Measurements from ENCODE around the gene MYO6. TPM values are rescaled to one million over a fixed set of nuclear protein-coding genes. Genes with fewer than 3 reads are reported as not detected.

Gene MYO6
- total RNA-seq, 2 experiments from 2014 or later = 0.85 to 1.1 TPM

DNA sequence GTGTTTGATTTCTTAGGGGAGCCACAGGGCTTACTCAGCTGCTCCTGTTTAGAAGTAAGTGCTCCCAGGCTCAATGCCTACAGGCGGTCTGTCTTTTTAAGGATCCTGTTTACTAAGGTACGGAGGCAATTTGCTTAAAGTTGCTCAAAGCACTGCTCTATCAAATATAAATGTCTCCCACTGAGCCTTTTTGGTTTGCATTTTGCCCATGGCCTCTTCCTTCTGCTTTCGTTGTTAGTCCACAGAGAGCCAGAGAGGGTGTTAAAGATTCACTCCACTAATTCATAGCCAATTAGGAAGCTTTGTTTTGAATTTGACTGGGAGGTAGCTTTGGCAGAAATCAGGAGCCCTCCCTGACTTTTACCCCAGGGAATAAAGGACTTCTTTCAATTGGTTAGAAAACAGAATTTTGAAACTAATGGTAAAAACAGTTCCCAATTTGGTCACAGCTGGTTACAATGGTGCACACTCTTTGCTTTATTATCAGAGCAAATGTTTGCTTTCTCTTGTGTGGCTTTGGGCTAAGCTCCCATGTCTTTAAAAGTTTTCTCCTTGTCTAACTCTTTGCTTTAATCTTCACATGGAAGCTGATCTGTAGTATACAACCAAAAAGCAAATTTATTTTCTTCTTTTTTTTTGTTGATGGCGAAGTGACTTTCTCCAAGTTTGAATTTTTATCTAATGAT, 197.2 kb downstream of the MYO6 start:
- ChIA-PET CTCF (no interaction called here), POLR2A (no interaction called here)
- peaks cover 12% of the 10 kb centered on the region for H3K27me3 Mint-ChIP-seq
- no peaks in the 10 kb centered on the region for H3K9me3 Mint-ChIP-seq
- DNase-seq = no peak
- intact Hi-C loops (cut with DNase I, micrococcal nuclease) = no loop called here
- no peaks in the 10 kb centered on the region for H3K27me3 ChIP-seq (ENCODE audit: control insufficient read depth in 1 of 2, insufficient read depth in 2 of 2, low read length in 2 of 2)
- H3K9me3 ChIP-seq (ENCODE audit: control insufficient read depth in 1 of 2, insufficient read depth in 1 of 2, low read length in 2 of 2) = no peaks in the 10 kb centered on the region
- H3K27ac ChIP-seq (ENCODE audit: low read depth in 1 of 2, low read length in 2 of 2) = no peak overlapping the region
- no peaks in the 10 kb centered on the region for H3K4me1 ChIP-seq (ENCODE audit: insufficient read depth, low read length)
- H3K36me3 ChIP-seq (ENCODE audit: insufficient read depth, low read length) = no peaks in the 10 kb centered on the region
- TF ChIP-seq, protein P1, sequence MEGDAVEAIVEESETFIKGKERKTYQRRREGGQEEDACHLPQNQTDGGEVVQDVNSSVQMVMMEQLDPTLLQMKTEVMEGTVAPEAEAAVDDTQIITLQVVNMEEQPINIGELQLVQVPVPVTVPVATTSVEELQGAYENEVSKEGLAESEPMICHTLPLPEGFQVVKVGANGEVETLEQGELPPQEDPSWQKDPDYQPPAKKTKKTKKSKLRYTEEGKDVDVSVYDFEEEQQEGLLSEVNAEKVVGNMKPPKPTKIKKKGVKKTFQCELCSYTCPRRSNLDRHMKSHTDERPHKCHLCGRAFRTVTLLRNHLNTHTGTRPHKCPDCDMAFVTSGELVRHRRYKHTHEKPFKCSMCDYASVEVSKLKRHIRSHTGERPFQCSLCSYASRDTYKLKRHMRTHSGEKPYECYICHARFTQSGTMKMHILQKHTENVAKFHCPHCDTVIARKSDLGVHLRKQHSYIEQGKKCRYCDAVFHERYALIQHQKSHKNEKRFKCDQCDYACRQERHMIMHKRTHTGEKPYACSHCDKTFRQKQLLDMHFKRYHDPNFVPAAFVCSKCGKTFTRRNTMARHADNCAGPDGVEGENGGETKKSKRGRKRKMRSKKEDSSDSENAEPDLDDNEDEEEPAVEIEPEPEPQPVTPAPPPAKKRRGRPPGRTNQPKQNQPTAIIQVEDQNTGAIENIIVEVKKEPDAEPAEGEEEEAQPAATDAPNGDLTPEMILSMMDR (IDR thresholded peaks at IDR 0.05) = no peak
- no peak overlapping the region for H3K4me3 Mint-ChIP-seq
- no peak for ATAC-seq (ENCODE audit: poor library complexity)
- no peaks in the 10 kb centered on the region for H3K4me1 Mint-ChIP-seq (ENCODE audit: low read depth)
- no peak overlapping the region for H3K27ac Mint-ChIP-seq
- H3K4me3 ChIP-seq (ENCODE audit: low read length) = no peak overlapping the region
- no peaks in the 10 kb centered on the region for H3K36me3 Mint-ChIP-seq (ENCODE audit: low read depth)

DNA sequence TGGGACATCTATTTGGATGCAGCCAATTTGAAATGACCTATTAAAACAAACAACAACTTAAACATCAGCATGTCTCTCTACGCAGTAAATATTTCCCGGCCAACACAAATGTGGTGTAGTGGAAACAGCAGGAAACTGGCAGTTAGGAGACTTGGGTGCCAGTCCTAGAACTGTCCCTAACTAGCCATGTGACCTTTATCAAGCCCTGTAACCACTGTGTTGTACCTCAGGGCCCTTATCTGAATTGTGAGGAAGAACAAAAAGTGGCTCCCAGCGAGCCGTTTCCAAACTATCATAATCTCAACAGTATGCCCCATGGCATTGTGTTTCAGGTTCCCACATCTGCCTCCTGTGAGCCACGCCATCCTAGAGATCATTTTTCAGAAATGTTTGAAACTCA, 198.9 kb downstream of the MYO6 start:
- DNase-seq = no peak
- H3K9me3 ChIP-seq (ENCODE audit: control insufficient read depth in 1 of 2, insufficient read depth in 1 of 2, low read length in 2 of 2) = no peaks in the 10 kb centered on the region
- ChIA-PET CTCF (no interaction called here), POLR2A (no interaction called here)
- Mint-ChIP-seq H3K36me3 (ENCODE audit: low read depth) (no peaks in the 10 kb centered on the region), H3K9me3 (no peaks in the 10 kb centered on the region), H3K27me3 (peaks cover 12% of the 10 kb centered on the region), H3K4me1 (ENCODE audit: low read depth) (no peaks in the 10 kb centered on the region), H3K27ac (no peak overlapping the region), H3K4me3 (no peak overlapping the region)
- ATAC-seq (ENCODE audit: poor library complexity) = no peak
- H3K36me3 ChIP-seq (ENCODE audit: insufficient read depth, low read length) = no peaks in the 10 kb centered on the region
- H3K27ac ChIP-seq (ENCODE audit: low read depth in 1 of 2, low read length in 2 of 2) = no peak overlapping the region
- H3K4me3 ChIP-seq (ENCODE audit: low read length) = no peak overlapping the region
- no peaks in the 10 kb centered on the region for H3K27me3 ChIP-seq (ENCODE audit: control insufficient read depth in 1 of 2, insufficient read depth in 2 of 2, low read length in 2 of 2)
- TF ChIP-seq, protein P1 (IDR thresholded peaks at IDR 0.05) = no peak
- intact Hi-C loops (cut with DNase I, micrococcal nuclease) = no loop called here
- H3K4me1 ChIP-seq (ENCODE audit: insufficient read depth, low read length) = no peaks in the 10 kb centered on the region

DNA sequence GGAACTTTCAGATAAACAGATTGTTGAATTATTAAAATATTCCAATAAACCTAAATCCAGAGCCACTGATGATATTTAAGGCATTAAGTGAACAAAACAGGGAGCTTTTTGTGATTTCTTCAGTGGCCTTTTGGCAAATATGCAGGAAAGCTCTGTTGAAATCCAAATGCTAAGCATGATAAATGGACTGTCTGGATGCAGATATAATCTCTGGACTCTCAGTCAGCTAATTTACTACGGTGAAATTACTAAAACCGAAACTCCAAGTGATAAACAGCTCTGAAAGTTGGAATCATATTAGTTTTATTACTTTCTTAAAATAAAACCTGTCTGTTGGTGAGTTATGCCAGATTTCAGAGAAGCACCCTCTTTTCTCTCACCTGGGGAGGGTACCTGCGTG, 203.1 kb downstream of the MYO6 start:
- Mint-ChIP-seq H3K4me1 (ENCODE audit: low read depth) (no peaks in the 10 kb centered on the region), H3K9me3 (peaks cover 6% of the 10 kb centered on the region), H3K27me3 (peaks cover 12% of the 10 kb centered on the region), H3K36me3 (ENCODE audit: low read depth) (no peaks in the 10 kb centered on the region), H3K27ac (no peak overlapping the region), H3K4me3 (no peak overlapping the region)
- H3K4me3 ChIP-seq (ENCODE audit: low read length) = no peak overlapping the region
- TF ChIP-seq, protein P1 (IDR thresholded peaks at IDR 0.05) = no peak
- no peaks in the 10 kb centered on the region for H3K27me3 ChIP-seq (ENCODE audit: control insufficient read depth in 1 of 2, insufficient read depth in 2 of 2, low read length in 2 of 2)
- H3K4me1 ChIP-seq (ENCODE audit: insufficient read depth, low read length) = no peaks in the 10 kb centered on the region
- H3K36me3 ChIP-seq (ENCODE audit: insufficient read depth, low read length) = no peaks in the 10 kb centered on the region
- ChIA-PET CTCF (no interaction called here), POLR2A (no interaction called here)
- no peak overlapping the region for H3K27ac ChIP-seq (ENCODE audit: low read depth in 1 of 2, low read length in 2 of 2)
- intact Hi-C loops (cut with DNase I, micrococcal nuclease) = no loop called here
- H3K9me3 ChIP-seq (ENCODE audit: control insufficient read depth in 1 of 2, insufficient read depth in 1 of 2, low read length in 2 of 2) = no peaks in the 10 kb centered on the region
- DNase-seq (no peak), ATAC-seq (ENCODE audit: poor library complexity) (no peak)

Measured in CD4-positive, alpha-beta T cell (primary cell).